HepG2 (cell line): ENCODE data around the gene STMN1. TPM values are rescaled to one million over a fixed set of nuclear protein-coding genes. Genes with fewer than 3 reads are reported as not detected.

Experiments used
- ARNT2 ChIP-seq: sonication (generic); formaldehyde crosslinking; IDR thresholded peaks from 2 replicates; pipeline ENCODE4 v1.8.0; 2022; ENCODE audit warnings: mild to moderate bottlenecking, low read depth, missing genetic modification reagents, moderate library complexity
- CBX1 ChIP-seq: IDR thresholded peaks from one replicate; pipeline ENCODE4 v1.6.1; 2016; ENCODE audit warnings: antibody characterized with exemption, low read depth
- KDM1A ChIP-seq: IDR thresholded peaks from 2 replicates; pipeline ENCODE4 v1.6.1; 2016; ENCODE audit warnings: missing compliant biosample characterization
- MAFG ChIP-seq: sonication (generic); formaldehyde crosslinking; IDR thresholded peaks from 2 replicates; pipeline ENCODE4 v1.5.1; 2020; ENCODE audit warnings: mild to moderate bottlenecking, missing genetic modification reagents
- MAZ ChIP-seq, 2 experiments: sonication (generic) in 1 of 2; formaldehyde crosslinking in 1 of 2; IDR thresholded peaks; 2 replicates each; pipeline versions ENCODE4 v1.5.0 to v1.6.1; 2012 to 2020; ENCODE audit warnings: low read depth in 2 of 2, mild to moderate bottlenecking in 2 of 2, borderline replicate concordance in 1 of 2, improper control_type of control experiment in 1 of 2, low read length in 1 of 2, missing genetic modification reagents in 1 of 2, moderate library complexity in 1 of 2
- MED1 ChIP-seq: sonication (generic); formaldehyde crosslinking; IDR thresholded peaks from 2 replicates; pipeline ENCODE4 v1.4.0; 2020; ENCODE audit warnings: missing genetic modification reagents
- MED8 ChIP-seq: sonication (generic); formaldehyde crosslinking; IDR thresholded peaks from 2 replicates; pipeline ENCODE4 v1.8.1; 2023; ENCODE audit warnings: mild to moderate bottlenecking, missing genetic modification reagents; ENCODE audit not compliant: insufficient replicate concordance
- NFATC3 ChIP-seq: sonication (generic); formaldehyde crosslinking; IDR thresholded peaks from 2 replicates; pipeline ENCODE4 v1.5.1; 2020; ENCODE audit warnings: mild to moderate bottlenecking, missing genetic modification reagents
- NR2F6 ChIP-seq, 2 experiments: IDR thresholded peaks; 2 replicates each; pipeline ENCODE4 v1.6.1; 2016; ENCODE audit warnings: antibody characterized with exemption in 1 of 2, mild to moderate bottlenecking in 1 of 2
- PHF20 ChIP-seq: sonication (generic); formaldehyde crosslinking; IDR thresholded peaks from 2 replicates; pipeline ENCODE4 v1.5.0; 2020; ENCODE audit warnings: mild to moderate bottlenecking, missing genetic modification reagents
- RAD21 ChIP-seq: fragments of 450-650 bp; formaldehyde crosslinking; IDR thresholded peaks from 2 replicates; pipeline ENCODE4 v1.5.0; 2020; ENCODE audit warnings: mild to moderate bottlenecking
- RORA ChIP-seq: sonication (generic); formaldehyde crosslinking; IDR thresholded peaks from 2 replicates; pipeline ENCODE4 v1.5.0; 2020; ENCODE audit warnings: mild to moderate bottlenecking, missing genetic modification reagents, moderate library complexity
- RXRB ChIP-seq: IDR thresholded peaks from 2 replicates; pipeline ENCODE4 v1.6.1; 2016; ENCODE audit warnings: borderline replicate concordance, missing genetic modification reagents, missing compliant biosample characterization
- XRCC5 ChIP-seq: fragments of 200-400 bp; formaldehyde crosslinking; optimal IDR thresholded peaks from 2 replicates; pipeline ENCODE3; 2017; ENCODE audit warnings: mild to moderate bottlenecking, low read length
- ZBTB7A ChIP-seq: sonication (generic); formaldehyde crosslinking; IDR thresholded peaks from 2 replicates; pipeline ENCODE4 v1.8.0; 2022; ENCODE audit warnings: mild to moderate bottlenecking, missing genetic modification reagents
- ZNF251 ChIP-seq: sonication (generic); formaldehyde crosslinking; IDR thresholded peaks from 2 replicates; pipeline ENCODE4 v1.9.0; 2021; ENCODE audit warnings: mild to moderate bottlenecking, missing genetic modification reagents
- ZNF350 ChIP-seq: sonication (generic); formaldehyde crosslinking; IDR thresholded peaks from 2 replicates; pipeline ENCODE4 v1.4.0; 2020; ENCODE audit warnings: mild to moderate bottlenecking, low read depth, missing genetic modification reagents, borderline replicate concordance
- ZNF552 ChIP-seq: sonication (generic); formaldehyde crosslinking; IDR thresholded peaks from 2 replicates; pipeline ENCODE4 v1.9.0; 2022; ENCODE audit warnings: missing genetic modification reagents, mild to moderate bottlenecking, borderline replicate concordance
- polyA plus RNA-seq, 8 experiments: library from polyadenylated mRNA; depleted of rRNA in 3 of 8; stranded (reverse) in 7 of 8; unstranded in 1 of 8; fragments of >200 nt; fragmentation: Illumina TruSeq in 4 of 8; extraction: Trizol in 4 of 8; gene quantifications; 2 replicates each; pipeline versions ENCODE4 v1.2.1 to v1.2.3, GENCODE V29; 2011 to 2016; ENCODE audit warnings: low read depth in 4 of 8, missing spikeins in 1 of 8, mixed read lengths in 1 of 8; ENCODE audit not compliant: insufficient read depth in 1 of 8
- total RNA-seq, 5 experiments: library from RNA; depleted of rRNA; stranded (reverse); fragments of >200 nt; fragmentation: Illumina TruSeq; extraction: Trizol; gene quantifications; 2 replicates each; pipeline ENCODE4 v1.2.3, GENCODE V29; 2016; ENCODE audit warnings: low read depth in 1 of 5
- TF ChIP-seq, protein P1 (sequence below): sonication (generic); formaldehyde crosslinking; IDR thresholded peaks from 2 replicates; pipeline ENCODE4 v1.4.0; 2020; ENCODE audit warnings: low read depth, missing genetic modification reagents
- TF ChIP-seq, protein P2 (sequence below): sonication (generic); formaldehyde crosslinking; IDR thresholded peaks from 2 replicates; pipeline ENCODE4 v1.5.0; 2020; ENCODE audit warnings: missing genetic modification reagents
- TF ChIP-seq, protein P3 (sequence below): sonication (generic); formaldehyde crosslinking; IDR thresholded peaks from 2 replicates; pipeline ENCODE4 v1.5.1; 2020; ENCODE audit warnings: missing genetic modification reagents, mild to moderate bottlenecking, borderline replicate concordance

STMN1 gene
- total and polyA plus RNA-seq, 2 of the 13 experiments (the other 11 are each of a cell fraction or from before 2014, with no cell fraction given): 45.9 to 409 TPM

DNA sequence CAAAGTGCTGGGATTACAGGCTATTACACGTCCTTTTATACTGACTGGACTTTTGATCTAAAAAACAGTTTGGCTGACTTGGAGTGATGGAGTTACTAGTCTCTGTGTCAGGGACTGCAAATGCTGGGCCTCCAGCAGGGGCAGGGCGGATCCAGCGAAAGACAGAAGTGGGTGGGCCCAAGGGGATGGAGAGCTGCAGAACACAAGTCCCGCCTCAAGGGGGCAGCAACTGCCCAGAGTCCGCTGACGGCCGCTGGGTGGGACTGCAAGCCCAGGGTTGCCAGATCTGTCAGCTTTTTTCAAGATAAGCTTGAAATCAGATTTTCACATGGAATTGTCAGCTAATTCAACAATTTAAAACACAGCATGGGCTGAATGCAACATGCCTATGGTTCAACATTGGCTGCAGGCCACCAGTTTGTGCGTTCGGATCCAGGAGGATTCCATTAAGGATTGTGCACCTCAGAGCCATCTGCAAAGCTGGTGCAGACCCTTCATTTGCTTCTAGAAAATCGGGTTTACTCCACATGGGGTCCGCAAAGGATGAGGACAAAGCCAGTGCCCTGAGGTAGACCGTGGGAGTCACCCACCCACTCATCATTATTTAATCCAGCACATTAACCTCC is 10.7 kb downstream of the STMN1 start (continued):
- TF ChIP-seq, protein P1, sequence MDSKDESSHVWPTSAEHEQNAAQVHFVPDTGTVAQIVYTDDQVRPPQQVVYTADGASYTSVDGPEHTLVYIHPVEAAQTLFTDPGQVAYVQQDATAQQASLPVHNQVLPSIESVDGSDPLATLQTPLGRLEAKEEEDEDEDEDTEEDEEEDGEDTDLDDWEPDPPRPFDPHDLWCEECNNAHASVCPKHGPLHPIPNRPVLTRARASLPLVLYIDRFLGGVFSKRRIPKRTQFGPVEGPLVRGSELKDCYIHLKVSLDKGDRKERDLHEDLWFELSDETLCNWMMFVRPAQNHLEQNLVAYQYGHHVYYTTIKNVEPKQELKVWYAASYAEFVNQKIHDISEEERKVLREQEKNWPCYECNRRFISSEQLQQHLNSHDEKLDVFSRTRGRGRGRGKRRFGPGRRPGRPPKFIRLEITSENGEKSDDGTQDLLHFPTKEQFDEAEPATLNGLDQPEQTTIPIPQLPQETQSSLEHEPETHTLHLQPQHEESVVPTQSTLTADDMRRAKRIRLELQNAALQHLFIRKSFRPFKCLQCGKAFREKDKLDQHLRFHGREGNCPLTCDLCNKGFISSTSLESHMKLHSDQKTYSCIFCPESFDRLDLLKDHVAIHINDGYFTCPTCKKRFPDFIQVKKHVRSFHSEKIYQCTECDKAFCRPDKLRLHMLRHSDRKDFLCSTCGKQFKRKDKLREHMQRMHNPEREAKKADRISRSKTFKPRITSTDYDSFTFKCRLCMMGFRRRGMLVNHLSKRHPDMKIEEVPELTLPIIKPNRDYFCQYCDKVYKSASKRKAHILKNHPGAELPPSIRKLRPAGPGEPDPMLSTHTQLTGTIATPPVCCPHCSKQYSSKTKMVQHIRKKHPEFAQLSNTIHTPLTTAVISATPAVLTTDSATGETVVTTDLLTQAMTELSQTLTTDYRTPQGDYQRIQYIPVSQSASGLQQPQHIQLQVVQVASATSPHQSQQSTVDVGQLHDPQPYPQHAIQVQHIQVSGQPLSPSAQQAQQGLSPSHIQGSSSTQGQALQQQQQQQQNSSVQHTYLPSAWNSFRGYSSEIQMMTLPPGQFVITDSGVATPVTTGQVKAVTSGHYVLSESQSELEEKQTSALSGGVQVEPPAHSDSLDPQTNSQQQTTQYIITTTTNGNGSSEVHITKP (CRISPR knock-in tag): 0 out of 2 replicates have a peak, but pooled peaks have one; percentile 21
- TF ChIP-seq ZBTB7A (CRISPR knock-in tag) (no peak), ARNT2 (0 out of 2 replicates have a peak, but pooled peaks have one; percentile 29), MED1 (CRISPR knock-in tag) (0 out of 2 replicates have a peak, but pooled peaks have one; percentile 29), RORA (no peak), PHF20 (CRISPR knock-in tag) (no peak), MED8 (CRISPR knock-in tag) (peak; percentile 38), ZNF552 (CRISPR knock-in tag) (peak; percentile 21; the same call in 1 of the 2 replicates), ZNF350 (CRISPR knock-in tag) (peak; percentile 35; the same call in 1 of the 2 replicates), KDM1A (CRISPR knock-in tag) (no peak), RXRB (CRISPR knock-in tag) (peak; percentile 11; the same call in 1 of the 2 replicates), MAFG (CRISPR knock-in tag) (no peak), MAZ (IDR thresholded peaks at IDR 0.05; ENCODE audit: borderline replicate concordance, low read depth, low read length) (peak; percentile 23; the same call in 1 of the 2 replicates), MAZ (CRISPR knock-in tag; IDR thresholded peaks at IDR 0.05; ENCODE audit: low read depth) (no peak), NR2F6 (IDR thresholded peaks at IDR 0.05) (no peak), NR2F6 (CRISPR knock-in tag; IDR thresholded peaks at IDR 0.05) (no peak), RAD21 (CRISPR knock-in tag) (peak; percentile 98), XRCC5 (peak; percentile 75), CBX1 (no peak), ZNF251 (no peak), NFATC3 (CRISPR knock-in tag) (no peak)
- TF ChIP-seq, protein P2, sequence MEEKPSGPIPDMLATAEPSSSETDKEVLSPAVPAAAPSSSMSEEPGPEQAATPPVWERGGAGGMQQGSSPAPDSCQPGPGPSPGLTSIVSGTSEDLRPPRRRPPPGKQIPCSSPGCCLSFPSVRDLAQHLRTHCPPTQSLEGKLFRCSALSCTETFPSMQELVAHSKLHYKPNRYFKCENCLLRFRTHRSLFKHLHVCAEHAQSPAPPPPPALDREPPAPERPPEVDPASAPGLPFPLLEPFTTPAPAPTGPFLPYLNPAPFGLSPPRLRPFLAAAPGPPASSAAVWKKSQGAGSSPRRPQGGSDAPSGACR: 0 out of 2 replicates have a peak, but pooled peaks have one; percentile 35
- TF ChIP-seq, protein P3, sequence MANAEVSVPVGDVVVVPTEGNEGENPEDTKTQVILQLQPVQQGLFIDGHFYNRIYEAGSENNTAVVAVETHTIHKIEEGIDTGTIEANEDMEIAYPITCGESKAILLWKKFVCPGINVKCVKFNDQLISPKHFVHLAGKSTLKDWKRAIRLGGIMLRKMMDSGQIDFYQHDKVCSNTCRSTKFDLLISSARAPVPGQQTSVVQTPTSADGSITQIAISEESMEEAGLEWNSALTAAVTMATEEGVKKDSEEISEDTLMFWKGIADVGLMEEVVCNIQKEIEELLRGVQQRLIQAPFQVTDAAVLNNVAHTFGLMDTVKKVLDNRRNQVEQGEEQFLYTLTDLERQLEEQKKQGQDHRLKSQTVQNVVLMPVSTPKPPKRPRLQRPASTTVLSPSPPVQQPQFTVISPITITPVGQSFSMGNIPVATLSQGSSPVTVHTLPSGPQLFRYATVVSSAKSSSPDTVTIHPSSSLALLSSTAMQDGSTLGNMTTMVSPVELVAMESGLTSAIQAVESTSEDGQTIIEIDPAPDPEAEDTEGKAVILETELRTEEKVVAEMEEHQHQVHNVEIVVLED (CRISPR knock-in tag): no peak
